Raji (cell line): Measurements from ENCODE around the gene OSBPL1A.

Experiments used
- POLR2A ChIP-seq: IDR thresholded peaks from 2 replicates; pipeline ENCODE4 v1.6.1; 2011; ENCODE audit warnings: low read depth, low read length, control low read depth; ENCODE audit not compliant: insufficient read depth

The OSBPL1A gene

DNA sequence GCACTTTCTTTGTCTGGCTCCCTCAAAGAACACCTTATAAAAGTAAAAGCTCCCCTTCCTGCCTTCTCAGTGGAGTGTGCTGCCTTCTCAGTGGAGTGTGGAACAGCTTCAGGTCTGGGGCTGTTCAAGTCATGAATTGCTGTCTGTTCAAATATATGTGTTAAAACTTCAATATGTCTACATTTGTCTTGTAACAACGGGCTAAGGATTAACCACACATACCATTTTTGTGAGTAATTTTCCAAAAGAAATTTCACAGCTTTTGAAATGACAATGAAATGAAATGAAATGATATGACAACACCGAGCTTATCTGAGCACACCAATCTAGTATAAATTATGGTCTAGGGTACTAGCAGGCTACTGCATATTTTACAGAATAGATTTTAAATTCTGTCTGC lies 215.8 kb downstream of the OSBPL1A start:
- TF ChIP-seq POLR2A, result no peak

DNA sequence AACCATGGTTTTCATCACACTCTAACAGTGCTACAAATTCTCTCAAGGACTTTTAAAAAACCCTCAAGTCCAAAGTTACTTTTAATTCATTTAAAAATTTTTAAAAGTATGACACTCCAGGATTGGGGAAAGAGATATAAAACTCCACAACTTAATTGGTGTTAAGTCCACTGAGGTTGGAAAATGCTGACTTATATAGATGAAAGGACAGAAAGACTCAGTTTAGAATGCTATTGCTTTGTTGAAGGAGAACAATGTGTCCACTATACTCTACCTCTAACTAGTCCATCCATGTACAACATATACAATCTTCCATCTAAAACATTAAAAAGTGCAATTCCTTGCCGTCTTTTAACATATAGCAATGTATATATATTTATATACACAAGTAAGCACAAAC lies 217.6 kb downstream of the OSBPL1A start:
- no peak for TF ChIP-seq POLR2A

DNA sequence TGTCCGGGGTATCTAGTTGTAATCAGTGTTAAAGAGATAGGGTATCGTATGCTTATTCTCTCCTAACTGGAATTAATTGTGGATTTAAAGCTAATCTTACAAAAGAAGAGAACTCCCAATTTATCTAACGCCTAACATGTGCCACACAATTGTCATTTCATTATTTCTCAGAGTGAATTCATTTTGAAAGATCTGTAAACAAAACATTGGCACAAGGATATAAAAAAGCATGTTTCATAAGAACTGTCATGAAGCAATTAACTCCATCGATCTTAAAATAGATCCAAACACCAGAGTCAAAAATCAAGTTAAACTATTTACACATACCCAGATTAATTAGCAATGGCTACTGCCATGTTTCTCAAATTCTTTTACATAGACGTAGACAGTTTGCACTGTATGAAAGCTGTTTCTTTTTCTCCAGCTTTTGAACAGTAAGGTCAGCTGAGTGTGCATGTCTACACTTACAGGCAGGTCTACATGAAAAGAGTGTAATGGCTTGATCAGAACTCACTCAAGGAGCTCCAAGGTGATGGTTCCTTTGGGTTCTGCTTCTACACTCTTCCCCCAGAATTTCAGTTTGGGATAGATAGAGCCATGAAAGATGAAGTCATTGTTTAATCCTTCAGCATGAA lies 220.0 kb downstream of the OSBPL1A start:
- TF ChIP-seq POLR2A, result no peak

GRCh38 chr18:24176727-24177416 lies 220.8 kb downstream of the OSBPL1A start:
- no peak for TF ChIP-seq POLR2A

GRCh38 chr18:24173997-24174396 lies 223.6 kb downstream of the OSBPL1A start:
- no peak for TF ChIP-seq POLR2A

DNA sequence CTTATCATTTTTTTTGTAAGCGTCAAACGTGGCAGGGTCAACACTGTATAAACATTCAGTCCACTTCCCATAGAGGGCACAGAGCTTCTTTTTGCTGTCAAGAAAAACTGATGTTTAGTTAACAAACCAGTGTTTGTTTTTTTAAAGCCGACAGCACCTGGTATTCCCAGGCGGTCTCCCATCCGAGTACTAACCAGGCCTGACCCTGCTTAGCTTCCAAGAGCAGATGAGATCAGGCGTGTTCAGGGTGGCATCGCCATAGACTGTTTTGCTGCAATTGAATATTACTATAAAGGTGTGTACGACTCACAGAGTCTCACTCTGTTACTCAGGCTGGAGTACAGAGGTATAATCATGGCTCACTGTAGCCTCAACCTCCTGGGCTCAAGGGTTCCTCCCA lies 227.3 kb downstream of the OSBPL1A start:
- no peak for TF ChIP-seq POLR2A

- TF ChIP-seq POLR2A, result no peak
These were observed 229.1 kb downstream of the OSBPL1A start for GRCh38 chr18:24168496-24168895.

DNA sequence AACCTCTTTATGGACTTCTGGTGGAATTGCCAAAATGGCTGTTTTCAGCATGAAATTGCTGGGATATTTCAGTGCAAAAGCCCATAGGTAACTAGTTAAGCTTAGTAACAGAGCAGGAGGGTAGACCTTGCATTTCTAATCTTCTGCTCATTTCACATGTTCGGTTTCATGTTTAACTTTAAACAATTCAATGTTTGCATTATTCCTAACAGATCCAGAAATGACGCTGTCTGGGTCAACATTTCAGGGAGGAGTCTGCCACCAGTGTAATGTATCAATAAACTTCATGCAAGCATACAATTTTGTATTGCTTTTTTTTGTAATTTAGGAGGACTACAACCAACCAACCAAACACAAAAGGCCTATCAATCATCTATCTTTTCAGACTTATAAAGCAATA lies 236.3 kb downstream of the OSBPL1A start:
- TF ChIP-seq POLR2A, result no peak

- TF ChIP-seq POLR2A, result no peak
These were observed 237.5 kb downstream of the OSBPL1A start for GRCh38 chr18:24160086-24160485.

DNA sequence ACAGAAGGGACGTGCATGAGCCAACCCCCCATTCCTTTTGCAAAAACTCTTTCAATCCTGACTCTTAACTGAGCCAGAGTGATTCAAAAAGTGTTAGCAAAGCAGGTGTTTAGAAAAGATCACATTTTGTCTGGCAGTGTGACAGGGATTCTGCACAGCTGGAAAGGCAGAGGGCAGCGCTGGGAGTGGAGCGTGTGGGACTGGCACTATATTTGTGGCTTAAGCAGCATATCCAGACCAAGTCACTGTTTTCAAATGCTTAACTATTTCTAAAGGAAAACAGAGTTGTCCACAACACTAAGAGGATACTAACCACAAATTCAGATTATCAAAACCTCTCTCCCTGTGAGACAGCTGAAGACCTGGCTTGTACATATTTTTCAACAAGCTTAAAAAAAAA lies 239.8 kb downstream of the OSBPL1A start:
- TF ChIP-seq POLR2A, result no peak

DNA sequence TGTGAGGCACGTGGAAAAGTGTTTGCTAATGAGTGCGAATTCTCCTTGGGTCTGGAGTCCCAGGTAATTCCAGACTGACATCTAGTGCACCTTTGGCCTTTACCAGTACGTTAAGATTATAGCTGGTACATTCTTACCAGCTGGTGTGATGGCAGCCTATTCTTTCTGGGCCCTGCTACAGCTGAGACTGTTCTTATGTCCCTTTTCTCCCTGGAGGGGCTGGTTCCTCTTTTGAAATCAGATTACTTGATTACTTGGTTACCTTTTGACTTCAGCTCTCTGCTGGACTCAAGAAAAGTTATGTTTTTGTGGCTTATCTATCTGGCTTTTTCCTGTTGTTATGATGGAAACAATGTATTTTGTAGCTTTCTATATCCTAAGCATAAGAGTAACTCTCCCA lies 244.2 kb downstream of the OSBPL1A start:
- TF ChIP-seq POLR2A, result no peak

- no peak for TF ChIP-seq POLR2A
These were observed 255.2 kb downstream of the OSBPL1A start for GRCh38 chr18:24142376-24142775.

DNA sequence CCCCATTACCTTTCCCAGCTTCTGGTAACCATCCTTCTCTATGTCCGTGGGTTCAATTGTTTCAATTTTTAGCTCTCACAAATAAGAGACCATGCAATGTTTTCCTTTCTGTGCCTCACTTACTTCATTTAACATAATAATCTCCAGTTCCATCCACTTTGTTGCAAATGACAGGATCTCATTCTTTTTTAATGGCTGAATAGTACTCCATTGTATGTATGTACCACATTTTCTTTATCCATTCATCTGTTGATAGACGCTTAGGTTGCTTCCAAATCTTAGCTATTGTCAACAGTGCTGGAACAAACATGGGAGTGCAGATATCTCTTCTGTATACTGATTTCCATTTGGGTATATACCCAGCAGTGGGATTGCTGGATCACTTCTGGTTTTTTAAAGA lies 256.9 kb downstream of the OSBPL1A start:
- no peak for TF ChIP-seq POLR2A

DNA sequence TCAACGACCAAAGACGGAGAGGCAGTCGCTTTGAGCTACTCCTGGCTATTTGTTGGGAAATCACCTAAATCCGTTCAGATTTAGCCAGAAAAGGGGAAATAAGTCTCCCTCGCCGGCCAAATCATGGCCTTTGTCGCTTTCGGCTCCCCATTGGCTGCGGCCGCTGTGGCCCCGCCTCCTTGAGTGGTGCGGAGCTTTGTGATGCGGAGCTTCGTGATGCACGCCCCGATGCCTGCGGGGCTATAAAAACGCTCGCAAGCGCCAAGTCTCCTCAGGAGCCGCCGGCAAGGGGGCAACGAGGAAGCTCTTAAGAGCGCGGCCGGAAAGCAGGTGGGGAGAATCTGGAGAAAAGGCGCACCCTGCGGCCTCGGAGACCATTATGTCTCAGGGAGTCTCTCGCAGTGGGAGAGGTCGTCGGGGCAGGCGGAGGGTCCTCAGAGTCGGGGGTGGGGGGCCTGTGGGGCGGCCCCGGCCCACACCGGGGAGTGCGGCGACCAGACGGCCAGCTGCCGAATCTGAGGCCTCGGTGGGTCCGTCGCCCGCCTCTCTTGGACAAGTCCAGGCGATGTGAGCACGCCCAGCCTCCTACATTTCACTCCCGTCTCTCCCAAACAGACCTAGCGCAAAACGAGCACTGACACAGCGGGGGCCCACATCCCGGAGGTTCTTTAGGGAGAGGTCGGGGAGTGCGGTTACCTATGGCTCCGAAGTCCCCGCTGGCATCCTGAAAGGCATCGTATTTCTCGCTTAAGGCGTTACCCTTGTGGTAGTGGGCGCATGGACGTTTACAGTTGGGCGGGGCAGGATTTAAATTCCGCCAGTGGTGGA lies 258.6 kb downstream of the OSBPL1A start, which contains the start of gene CABYR:
TSS of gene CABYR (plus strand) at position 274 of the 828 bp plus-strand sequence. CDS start 4,053 bp downstream, outside the sequence.
- TF ChIP-seq POLR2A, result no peak

- TF ChIP-seq POLR2A, result no peak
These were observed 259.2 kb downstream of the OSBPL1A start for GRCh38 chr18:24138409-24138788.

GRCh38 chr18:24136967-24137373 lies 260.7 kb downstream of the OSBPL1A start:
- no peak for TF ChIP-seq POLR2A
